PC-9 (cell line): ENCODE measurements around the gene PPP2R5A.
"Not testable (repeated sequence)": the region's sequence is repeated elsewhere in the genome, so short reads cannot be mapped to it uniquely, and the experiment has no call there.

Source experiments
- CTCF ChIP-seq: fragments of 200-600 bp; sonication (generic); conservative IDR thresholded peaks from 2 replicates; pipeline ENCODE4 v1.6.1; 2017; ENCODE audit warnings: mixed run types, antibody characterized with exemption, mild to moderate bottlenecking, moderate library complexity
- EZH2 ChIP-seq: fragments of 200-600 bp; sonication (generic); IDR thresholded peaks from 2 replicates; pipeline ENCODE4 v1.8.0; 2017; ENCODE audit warnings: antibody characterized with exemption, low read depth

GRCh38 chr1:212395678-212396437, 110.6 kb downstream of the PPP2R5A start:
- TF ChIP-seq CTCF, EZH2: not testable (repeated sequence)
